NCI-H2196 treated with DMSO at 0.1 percent for 48 hours (cell line): ENCODE results near the gene HEXD.

Source experiments
- DNase-seq: peaks from one replicate; lab custom pipeline; 2025; ENCODE audit not compliant: unreplicated experiment; lab: John Stamatoyannopoulos, UW

The HEXD gene

GRCh38 chr17:82486231-82487094 lies 68.3 kb downstream of the HEXD start:
- DNase-seq, result no peak

GRCh38 chr17:82487910-82488309 lies 69.8 kb downstream of the HEXD start:
- DNase-seq, result no peak

GRCh38 chr17:82489117-82489516 lies 71.0 kb downstream of the HEXD start:
- no peak for DNase-seq

- DNase-seq, result no peak
Measured at GRCh38 chr17:82489851-82490511, 71.8 kb downstream of the HEXD start.

GRCh38 chr17:82490512-82491195 lies 72.5 kb downstream of the HEXD start:
- peak; percentile 27 for DNase-seq

- no peak for DNase-seq
Measured at GRCh38 chr17:82491196-82491530, 73.0 kb downstream of the HEXD start.

GRCh38 chr17:82491533-82491932 lies 73.4 kb downstream of the HEXD start:
- DNase-seq, result no peak
